ENCODE measurements around the gene PIM1.

The PIM1 gene

DNA sequence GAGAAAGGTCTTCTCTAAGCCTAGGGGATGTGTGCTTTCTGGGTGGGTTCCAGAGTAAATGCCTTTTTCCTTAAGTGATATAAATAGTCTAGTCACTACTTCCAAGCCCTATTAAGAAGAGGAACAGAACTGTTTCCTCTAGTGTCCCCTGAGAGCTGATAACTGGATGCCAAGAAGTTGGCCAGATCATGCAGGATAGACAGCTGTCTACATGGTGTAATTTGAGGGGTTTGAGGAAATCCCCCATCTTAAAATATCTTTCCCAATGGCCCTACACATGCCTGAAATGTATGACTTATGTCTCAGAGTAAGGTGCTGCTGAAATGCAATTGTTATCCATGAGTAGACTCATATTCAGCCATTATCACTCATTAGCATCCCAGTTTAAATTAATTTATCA is 20.2 kb upstream of the PIM1 start:
- no peak for TF ChIP-seq ZFX (IDR thresholded peaks at IDR 0.05; ENCODE audit: borderline replicate concordance)
- TF ChIP-seq, protein P1, sequence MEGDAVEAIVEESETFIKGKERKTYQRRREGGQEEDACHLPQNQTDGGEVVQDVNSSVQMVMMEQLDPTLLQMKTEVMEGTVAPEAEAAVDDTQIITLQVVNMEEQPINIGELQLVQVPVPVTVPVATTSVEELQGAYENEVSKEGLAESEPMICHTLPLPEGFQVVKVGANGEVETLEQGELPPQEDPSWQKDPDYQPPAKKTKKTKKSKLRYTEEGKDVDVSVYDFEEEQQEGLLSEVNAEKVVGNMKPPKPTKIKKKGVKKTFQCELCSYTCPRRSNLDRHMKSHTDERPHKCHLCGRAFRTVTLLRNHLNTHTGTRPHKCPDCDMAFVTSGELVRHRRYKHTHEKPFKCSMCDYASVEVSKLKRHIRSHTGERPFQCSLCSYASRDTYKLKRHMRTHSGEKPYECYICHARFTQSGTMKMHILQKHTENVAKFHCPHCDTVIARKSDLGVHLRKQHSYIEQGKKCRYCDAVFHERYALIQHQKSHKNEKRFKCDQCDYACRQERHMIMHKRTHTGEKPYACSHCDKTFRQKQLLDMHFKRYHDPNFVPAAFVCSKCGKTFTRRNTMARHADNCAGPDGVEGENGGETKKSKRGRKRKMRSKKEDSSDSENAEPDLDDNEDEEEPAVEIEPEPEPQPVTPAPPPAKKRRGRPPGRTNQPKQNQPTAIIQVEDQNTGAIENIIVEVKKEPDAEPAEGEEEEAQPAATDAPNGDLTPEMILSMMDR (IDR thresholded peaks at IDR 0.05): no peak
- no peak overlapping the region for H3K27ac ChIP-seq

DNA sequence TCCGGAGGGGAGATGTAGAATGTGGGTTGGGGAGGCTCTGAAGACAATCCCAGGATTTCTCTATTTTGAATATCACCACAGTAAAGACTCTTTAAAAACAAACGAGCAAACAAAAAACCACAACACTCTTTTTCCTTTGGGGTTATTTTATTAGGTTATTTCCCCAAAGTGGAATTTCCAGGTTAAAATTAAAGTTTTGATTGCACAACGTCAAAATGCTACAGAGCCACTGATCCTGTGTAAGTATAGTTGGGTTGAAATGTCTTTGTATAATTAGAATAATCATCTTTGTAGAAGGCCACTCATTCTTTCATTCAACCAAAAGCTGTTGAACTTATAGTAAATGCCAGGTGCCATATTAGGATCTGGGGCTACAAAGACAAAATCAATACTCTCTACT is 19.6 kb upstream of the PIM1 start:
- no peak for TF ChIP-seq ZFX (IDR thresholded peaks at IDR 0.05; ENCODE audit: borderline replicate concordance)
- TF ChIP-seq, protein P1 (IDR thresholded peaks at IDR 0.05): no peak
- no peak overlapping the region for H3K27ac ChIP-seq

DNA sequence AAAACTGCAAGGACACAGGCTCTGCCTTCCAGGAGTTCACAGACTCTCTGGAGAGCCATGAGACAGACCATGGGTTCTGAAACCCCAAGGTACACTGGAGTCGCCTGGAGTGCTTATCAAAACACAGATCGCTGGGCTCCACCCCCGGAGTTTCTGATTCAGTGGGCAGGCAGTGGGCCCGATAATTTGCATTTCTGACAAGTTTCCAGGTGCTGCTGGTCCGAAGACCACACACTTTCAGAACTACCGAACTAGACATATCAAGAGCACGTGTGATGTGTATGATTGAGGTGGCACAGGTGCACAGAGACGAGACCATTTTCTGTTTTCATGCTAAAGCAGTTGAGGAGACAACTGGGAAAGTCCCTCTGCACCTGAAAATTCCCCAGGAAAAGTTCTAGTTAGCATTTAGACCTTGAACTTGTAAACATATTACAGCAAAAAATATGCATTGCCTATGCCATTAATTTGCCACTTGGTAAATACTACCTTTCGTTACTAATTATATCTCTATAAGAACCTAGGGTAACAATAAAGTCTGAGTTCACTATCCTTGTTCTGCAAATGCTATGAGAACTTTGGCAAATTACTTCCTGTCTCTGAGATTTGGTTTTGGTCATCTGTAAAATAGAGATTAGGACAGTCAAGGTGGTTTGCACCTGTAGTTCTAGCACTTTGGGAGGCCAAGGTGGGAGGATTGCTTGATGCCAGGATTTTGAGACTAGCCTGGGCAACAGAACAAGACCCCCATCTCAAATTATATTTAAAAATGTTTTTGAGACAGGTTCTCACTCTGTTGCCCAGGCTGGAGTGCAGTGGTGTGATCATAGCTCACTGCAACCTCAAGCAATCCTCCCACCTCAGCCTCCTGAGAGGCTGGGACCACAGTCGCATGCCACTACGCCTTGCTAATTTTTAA is 14.3 kb upstream of the PIM1 start:
- TF ChIP-seq ZFX (IDR thresholded peaks at IDR 0.05; ENCODE audit: borderline replicate concordance): no peak
- TF ChIP-seq, protein P1 (IDR thresholded peaks at IDR 0.05): no peak
- H3K27ac ChIP-seq: no peak overlapping the region

DNA sequence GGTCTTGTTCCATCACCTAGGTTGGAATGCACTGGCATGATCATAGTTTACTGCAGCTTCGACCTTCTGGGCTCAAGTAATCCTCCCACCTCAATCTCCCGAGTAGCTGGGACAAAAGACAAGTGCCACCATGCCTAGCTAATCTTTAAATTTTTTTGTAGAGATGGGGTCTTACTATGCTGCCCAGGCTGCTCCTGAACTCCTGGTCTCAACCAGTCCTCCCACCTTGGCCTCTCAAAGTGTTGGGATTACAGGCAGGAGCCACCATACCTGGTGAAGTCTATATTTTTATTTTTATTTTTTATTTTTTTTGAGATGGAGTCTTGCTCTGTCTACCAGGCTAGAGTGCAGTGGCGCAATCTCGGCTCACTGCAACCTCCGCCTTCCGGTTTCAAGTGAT is 11.4 kb upstream of the PIM1 start:
- H3K27ac ChIP-seq: no peak overlapping the region
- TF ChIP-seq ZFX (IDR thresholded peaks at IDR 0.05; ENCODE audit: borderline replicate concordance): no peak
- TF ChIP-seq, protein P1 (IDR thresholded peaks at IDR 0.05): no peak

DNA sequence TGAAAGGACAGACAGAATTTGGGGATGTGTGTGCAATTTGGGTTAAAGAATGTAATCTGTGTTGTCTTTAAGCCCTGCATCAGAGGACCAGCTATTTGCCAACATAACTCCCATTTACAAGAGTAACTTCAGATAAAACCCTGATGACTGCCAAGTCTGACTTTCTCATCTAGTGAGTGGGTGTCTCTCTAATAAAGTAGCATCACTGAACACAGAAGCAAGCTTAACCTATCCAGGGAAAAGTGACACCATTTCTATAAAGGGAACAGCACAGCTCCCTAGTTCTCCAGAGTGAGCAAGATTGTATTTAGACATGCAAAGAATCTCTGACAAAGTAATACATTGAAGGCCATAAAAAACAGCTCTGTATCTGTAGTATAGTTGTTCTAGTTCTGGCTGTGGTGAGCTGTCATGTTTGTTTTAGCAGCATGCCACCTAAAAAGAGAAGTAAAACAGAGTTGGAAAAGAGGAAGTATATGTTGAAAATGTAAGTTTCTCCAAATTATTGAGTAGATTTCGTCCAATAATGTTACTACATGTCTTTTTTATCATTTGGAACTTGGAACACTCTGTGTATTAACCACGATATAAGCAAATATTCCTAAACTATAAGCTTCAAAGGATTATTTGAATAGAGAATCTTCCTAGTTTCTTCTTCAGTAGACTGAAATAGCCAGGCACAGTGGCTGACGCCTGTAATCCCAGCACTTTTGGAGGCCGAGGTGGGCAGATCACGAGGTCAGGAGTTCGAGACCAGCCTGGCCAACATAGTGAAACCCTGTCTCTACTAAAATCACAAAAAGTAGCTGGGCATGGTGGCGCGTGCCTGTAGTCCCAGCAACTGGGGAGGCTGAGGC is 8.8 kb upstream of the PIM1 start:
- TF ChIP-seq ZFX (IDR thresholded peaks at IDR 0.05; ENCODE audit: borderline replicate concordance): no peak
- TF ChIP-seq, protein P1 (IDR thresholded peaks at IDR 0.05): no peak
- H3K27ac ChIP-seq: no peak overlapping the region

DNA sequence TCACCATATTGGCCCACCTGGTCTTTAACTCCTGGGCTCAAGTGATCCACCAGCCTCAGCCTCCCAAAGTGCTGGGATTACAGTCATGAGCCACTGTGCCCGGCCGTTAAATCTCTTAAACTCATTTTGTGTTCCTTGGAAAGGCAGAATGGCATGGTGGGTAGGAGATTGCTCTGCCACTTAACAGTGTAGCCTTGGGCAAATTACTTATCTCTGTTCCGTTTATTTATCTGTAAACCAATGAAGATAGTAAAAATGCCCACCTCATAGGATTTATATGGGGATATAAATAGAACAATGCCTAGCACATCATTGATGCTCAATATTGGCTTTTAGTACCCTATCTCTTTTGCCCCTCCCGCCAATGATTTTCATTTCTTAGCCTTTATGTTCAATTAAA is 7.2 kb upstream of the PIM1 start:
- TF ChIP-seq, protein P1 (IDR thresholded peaks at IDR 0.05): no peak
- TF ChIP-seq ZFX (IDR thresholded peaks at IDR 0.05; ENCODE audit: borderline replicate concordance): no peak
- H3K27ac ChIP-seq: no peak overlapping the region

Data from 22Rv1 (cell line).